ENCODE results near the gene NPPA. TPM values are rescaled to one million over a fixed set of nuclear protein-coding genes. Genes with fewer than 3 reads are reported as not detected.

The NPPA gene
- total RNA-seq, 3 donors from 2014 or later (not counting 1 experiment from before 2014, with no cell fraction given), result not detected

DNA sequence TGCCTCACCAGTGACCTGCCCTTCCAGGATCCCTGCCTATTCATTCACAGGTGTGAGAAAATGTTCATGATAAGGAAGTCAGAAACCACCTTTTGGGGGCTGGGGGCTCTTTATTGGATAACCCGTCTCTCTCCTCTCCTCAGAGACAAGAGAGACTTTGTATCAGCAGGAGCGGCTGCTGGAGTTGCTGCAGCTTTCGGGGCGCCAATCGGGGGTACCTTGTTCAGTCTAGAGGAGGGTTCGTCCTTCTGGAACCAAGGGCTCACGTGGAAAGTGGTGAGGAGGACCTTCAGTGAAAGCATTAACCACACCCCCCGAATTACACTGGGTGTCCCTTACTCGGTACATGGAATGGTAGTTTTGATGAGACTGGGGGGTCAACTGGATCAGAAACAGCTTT is 20.6 kb downstream of the NPPA start:
- Mint-ChIP-seq H3K36me3 (peaks cover 1% of the 10 kb centered on the region), H3K4me1 (no peaks in the 10 kb centered on the region), H3K27me3 (ENCODE audit: low read depth in 2 of 2) (no peaks in the 10 kb centered on the region), H3K27ac (no peak overlapping the region), H3K9me3 (no peaks in the 10 kb centered on the region), H3K4me3 (no peak overlapping the region)
- no peak overlapping the region for H3K27ac ChIP-seq (ENCODE audit: low read length)
- ATAC-seq, result no peak
- no peak for DNase-seq
- H3K4me3 ChIP-seq (ENCODE audit: low read length), result no peak overlapping the region
- peaks cover 51% of the 10 kb centered on the region for H3K36me3 ChIP-seq (ENCODE audit: control insufficient read depth, insufficient read depth, low read length)
- H3K4me1 ChIP-seq (ENCODE audit: control insufficient read depth, insufficient read depth, low read length), result no peaks in the 10 kb centered on the region
- H3K9me3 ChIP-seq (ENCODE audit: control insufficient read depth, insufficient read depth, low read length), result no peaks in the 10 kb centered on the region
- TF ChIP-seq, protein P1, sequence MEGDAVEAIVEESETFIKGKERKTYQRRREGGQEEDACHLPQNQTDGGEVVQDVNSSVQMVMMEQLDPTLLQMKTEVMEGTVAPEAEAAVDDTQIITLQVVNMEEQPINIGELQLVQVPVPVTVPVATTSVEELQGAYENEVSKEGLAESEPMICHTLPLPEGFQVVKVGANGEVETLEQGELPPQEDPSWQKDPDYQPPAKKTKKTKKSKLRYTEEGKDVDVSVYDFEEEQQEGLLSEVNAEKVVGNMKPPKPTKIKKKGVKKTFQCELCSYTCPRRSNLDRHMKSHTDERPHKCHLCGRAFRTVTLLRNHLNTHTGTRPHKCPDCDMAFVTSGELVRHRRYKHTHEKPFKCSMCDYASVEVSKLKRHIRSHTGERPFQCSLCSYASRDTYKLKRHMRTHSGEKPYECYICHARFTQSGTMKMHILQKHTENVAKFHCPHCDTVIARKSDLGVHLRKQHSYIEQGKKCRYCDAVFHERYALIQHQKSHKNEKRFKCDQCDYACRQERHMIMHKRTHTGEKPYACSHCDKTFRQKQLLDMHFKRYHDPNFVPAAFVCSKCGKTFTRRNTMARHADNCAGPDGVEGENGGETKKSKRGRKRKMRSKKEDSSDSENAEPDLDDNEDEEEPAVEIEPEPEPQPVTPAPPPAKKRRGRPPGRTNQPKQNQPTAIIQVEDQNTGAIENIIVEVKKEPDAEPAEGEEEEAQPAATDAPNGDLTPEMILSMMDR (IDR thresholded peaks at IDR 0.05), result no peak
- intact Hi-C loops (cut with micrococcal nuclease), result no loop called here
- no peaks in the 10 kb centered on the region for H3K27me3 ChIP-seq (ENCODE audit: control insufficient read depth, insufficient read depth, low read length)
- WGBS (ENCODE audit: insufficient coverage), result 97% methylated on average over 8 of the region's 9 CpGs

GRCh38 chr1:11825131-11825530 is 22.5 kb downstream of the NPPA start:
- H3K36me3 ChIP-seq (ENCODE audit: control insufficient read depth, insufficient read depth, low read length), result peaks cover 53% of the 10 kb centered on the region
- Mint-ChIP-seq H3K27me3 (ENCODE audit: low read depth in 2 of 2) (no peaks in the 10 kb centered on the region), H3K36me3 (peaks cover 8% of the 10 kb centered on the region), H3K4me3 (no peak overlapping the region), H3K27ac (no peak overlapping the region), H3K9me3 (no peaks in the 10 kb centered on the region), H3K4me1 (no peaks in the 10 kb centered on the region)
- TF ChIP-seq, protein P1 (IDR thresholded peaks at IDR 0.05), result no peak
- H3K4me3 ChIP-seq (ENCODE audit: low read length), result no peak overlapping the region
- no peaks in the 10 kb centered on the region for H3K9me3 ChIP-seq (ENCODE audit: control insufficient read depth, insufficient read depth, low read length)
- WGBS (ENCODE audit: insufficient coverage), result 97% methylated on average over 7 of the region's 7 CpGs
- H3K4me1 ChIP-seq (ENCODE audit: control insufficient read depth, insufficient read depth, low read length), result no peaks in the 10 kb centered on the region
- ATAC-seq (no peak), DNase-seq (no peak)
- intact Hi-C loops (cut with micrococcal nuclease), result no loop called here
- H3K27me3 ChIP-seq (ENCODE audit: control insufficient read depth, insufficient read depth, low read length), result no peaks in the 10 kb centered on the region
- no peak overlapping the region for H3K27ac ChIP-seq (ENCODE audit: low read length)

DNA sequence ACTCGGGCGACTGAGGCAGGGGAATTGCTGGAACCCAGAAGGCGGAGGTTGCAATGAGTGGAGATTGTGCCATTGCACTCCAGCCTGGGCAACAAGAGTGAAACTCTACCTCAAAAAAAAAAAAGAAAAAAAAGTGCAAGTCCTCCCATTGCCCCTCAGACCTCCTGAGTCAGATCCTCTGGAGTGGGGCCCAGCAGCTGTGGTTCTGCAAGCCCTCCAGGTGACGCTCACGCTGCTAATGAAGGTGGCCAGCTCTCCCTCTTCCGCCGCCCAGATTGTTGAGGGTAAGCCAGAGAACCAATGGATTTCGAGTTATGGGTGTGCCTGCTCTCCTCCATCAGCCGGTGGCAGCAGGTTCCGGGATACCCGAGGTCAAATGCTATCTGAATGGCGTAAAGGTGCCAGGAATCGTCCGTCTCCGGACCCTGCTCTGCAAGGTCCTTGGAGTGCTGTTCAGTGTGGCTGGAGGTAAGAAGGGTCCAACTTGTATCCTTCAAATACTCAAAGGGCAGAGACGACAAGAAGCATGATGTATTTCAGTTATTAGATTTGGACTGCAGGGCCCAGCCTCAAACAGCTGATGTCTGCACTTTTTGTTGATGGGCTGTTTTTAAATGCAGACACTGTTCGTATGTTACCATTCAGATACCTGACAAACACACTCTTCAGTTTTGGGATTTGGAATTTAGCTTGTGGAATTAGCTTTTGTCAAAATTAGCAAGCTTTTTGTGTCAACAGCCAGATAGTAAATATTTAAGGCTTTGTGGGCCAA is 24.0 kb downstream of the NPPA start:
- ATAC-seq, result no peak
- H3K36me3 ChIP-seq (ENCODE audit: control insufficient read depth, insufficient read depth, low read length), result peaks cover 47% of the 10 kb centered on the region
- Mint-ChIP-seq H3K4me1 (no peaks in the 10 kb centered on the region), H3K9me3 (no peaks in the 10 kb centered on the region), H3K27ac (no peak overlapping the region), H3K27me3 (ENCODE audit: low read depth in 2 of 2) (no peaks in the 10 kb centered on the region), H3K4me3 (no peak overlapping the region), H3K36me3 (peaks cover 15% of the 10 kb centered on the region)
- 95% methylated on average over 16 of the region's 17 CpGs for WGBS (ENCODE audit: insufficient coverage)
- TF ChIP-seq, protein P1 (IDR thresholded peaks at IDR 0.05), result no peak
- H3K27me3 ChIP-seq (ENCODE audit: control insufficient read depth, insufficient read depth, low read length), result no peaks in the 10 kb centered on the region
- no peak for DNase-seq
- no peak overlapping the region for H3K27ac ChIP-seq (ENCODE audit: low read length)
- intact Hi-C loops (cut with micrococcal nuclease), result no loop called here
- H3K4me3 ChIP-seq (ENCODE audit: low read length), result no peak overlapping the region
- no peaks in the 10 kb centered on the region for H3K9me3 ChIP-seq (ENCODE audit: control insufficient read depth, insufficient read depth, low read length)
- no peaks in the 10 kb centered on the region for H3K4me1 ChIP-seq (ENCODE audit: control insufficient read depth, insufficient read depth, low read length)

GRCh38 chr1:11822091-11822490 is 25.5 kb downstream of the NPPA start:
- Histone ChIP-seq H3K36me3 (ENCODE audit: control insufficient read depth, insufficient read depth, low read length) (peaks cover 47% of the 10 kb centered on the region), H3K9me3 (ENCODE audit: control insufficient read depth, insufficient read depth, low read length) (no peaks in the 10 kb centered on the region), H3K27ac (ENCODE audit: low read length) (no peak overlapping the region), H3K27me3 (ENCODE audit: control insufficient read depth, insufficient read depth, low read length) (no peaks in the 10 kb centered on the region), H3K4me3 (ENCODE audit: low read length) (no peak overlapping the region), H3K4me1 (ENCODE audit: control insufficient read depth, insufficient read depth, low read length) (no peaks in the 10 kb centered on the region)
- Mint-ChIP-seq H3K4me1 (no peaks in the 10 kb centered on the region), H3K36me3 (peaks cover 20% of the 10 kb centered on the region), H3K4me3 (no peak overlapping the region), H3K27me3 (ENCODE audit: low read depth in 2 of 2) (no peaks in the 10 kb centered on the region), H3K27ac (no peak overlapping the region), H3K9me3 (no peaks in the 10 kb centered on the region)
- WGBS (ENCODE audit: insufficient coverage), result 96% methylated on average over 3 of the region's 3 CpGs
- intact Hi-C loops (cut with micrococcal nuclease), result no loop called here
- no peak for DNase-seq
- ATAC-seq, result no peak
- TF ChIP-seq, protein P1 (IDR thresholded peaks at IDR 0.05), result no peak

Data from natural killer cell (primary cell).